A172 (cell line): ENCODE data around the gene KCNQ1. TPM values are rescaled to one million over a fixed set of nuclear protein-coding genes. Genes with fewer than 3 reads are reported as not detected.

ENCODE experiments used
- DNase-seq: peaks from one replicate; pipeline ENCODE4 v3.0.0-alpha.2; 2015; ENCODE audit warnings: low spot score
- total RNA-seq: library from RNA; depleted of rRNA; stranded (reverse); fragments of >200 nt; shearing (Covaris generic); gene quantifications from 2 replicates; pipeline ENCODE4 v1.2.3, GENCODE V29; 2014

The KCNQ1 gene
- total RNA-seq, 1 experiment from 2014 or later: 3.5 TPM

GRCh38 chr11:2508793-2509192 is 64.0 kb downstream of the KCNQ1 start:
- no peak for DNase-seq

- no peak for DNase-seq
These were observed 64.7 kb downstream of the KCNQ1 start for GRCh38 chr11:2509481-2510001.

GRCh38 chr11:2510626-2511402 is 66.0 kb downstream of the KCNQ1 start:
- DNase-seq: no peak

GRCh38 chr11:2511421-2512369 is 66.9 kb downstream of the KCNQ1 start:
- DNase-seq: no peak

GRCh38 chr11:2512431-2513407 is 67.9 kb downstream of the KCNQ1 start:
- DNase-seq: no peak

GRCh38 chr11:2513441-2513840 is 68.6 kb downstream of the KCNQ1 start:
- no peak for DNase-seq

- no peak for DNase-seq
These were observed 70.8 kb downstream of the KCNQ1 start for GRCh38 chr11:2515401-2516275.

- DNase-seq: no peak
These were observed 71.6 kb downstream of the KCNQ1 start for GRCh38 chr11:2516276-2517015.

- no peak for DNase-seq
These were observed 72.2 kb downstream of the KCNQ1 start for GRCh38 chr11:2517016-2517385.

- no peak for DNase-seq
These were observed 72.7 kb downstream of the KCNQ1 start for GRCh38 chr11:2517386-2518064.

- no peak for DNase-seq
These were observed 73.5 kb downstream of the KCNQ1 start for GRCh38 chr11:2518111-2518982.

- no peak for DNase-seq
These were observed 74.2 kb downstream of the KCNQ1 start for GRCh38 chr11:2518983-2519340.

GRCh38 chr11:2519517-2519861 is 74.7 kb downstream of the KCNQ1 start:
- no peak for DNase-seq

GRCh38 chr11:2519862-2520735 is 75.3 kb downstream of the KCNQ1 start:
- no peak for DNase-seq

GRCh38 chr11:2520736-2521035 is 75.9 kb downstream of the KCNQ1 start:
- no peak for DNase-seq

GRCh38 chr11:2521081-2521732 is 76.4 kb downstream of the KCNQ1 start:
- DNase-seq: no peak
